Activated CD8-positive, alpha-beta T cell treated with anti-CD3 and anti-CD28 coated beads for 36 hours (primary cell): Measurements from ENCODE around the gene SHISA8. TPM values are rescaled to one million over a fixed set of nuclear protein-coding genes. Genes with fewer than 3 reads are reported as not detected.

Source experiments
- ATAC-seq: fragments of 200-7000 bp; cut with Tn5 transposase; one replicate; pipeline ENCODE4 v1.10.0; 2021; ENCODE audit warnings: mild to moderate bottlenecking, moderate library complexity
- CTCF ChIA-PET: fragments of 350-600 bp; sonication (Branson Sonifier 250); formaldehyde crosslinking; loops from one replicate; lab custom pipeline; 2021; ENCODE audit warnings: antibody characterized with exemption; lab: Charles Lee
- POLR2A ChIA-PET: fragments of 350-600 bp; sonication (Branson Sonifier 250); formaldehyde crosslinking; loops from one replicate; lab custom pipeline; 2021; ENCODE audit warnings: antibody characterized with exemption; lab: Charles Lee
- DNase-seq: peaks from one replicate; pipeline ENCODE4 v3.0.0-alpha.2; 2020
- H3K27ac Mint-ChIP-seq: one replicate; pipeline ENCODE4 v1.8.0; 2021; ENCODE audit warnings: mild to moderate bottlenecking, mixed read lengths
- H3K27me3 Mint-ChIP-seq: one replicate; pipeline ENCODE4 v1.8.0; 2021; ENCODE audit warnings: mixed read lengths
- H3K36me3 Mint-ChIP-seq: one replicate; pipeline ENCODE4 v1.8.0; 2021; ENCODE audit warnings: low read depth, mixed read lengths
- H3K4me1 Mint-ChIP-seq: one replicate; pipeline ENCODE4 v1.8.0; 2021; ENCODE audit warnings: low read depth, mixed read lengths
- H3K4me3 Mint-ChIP-seq: one replicate; pipeline ENCODE4 v1.8.0; 2021; ENCODE audit warnings: mild to moderate bottlenecking, moderate library complexity, mixed read lengths
- H3K9me3 Mint-ChIP-seq: one replicate; pipeline ENCODE4 v1.8.0; 2021; ENCODE audit warnings: mixed read lengths
- CTCF ChIP-seq: fragments of 200-600 bp; IDR thresholded peaks from one replicate; pipeline ENCODE4 v1.8.0; 2022; ENCODE audit warnings: antibody characterized with exemption, mild to moderate bottlenecking
- intact Hi-C: fragments of 100-400 bp; cut with micrococcal nuclease; formaldehyde crosslinking; loops from one replicate; pipeline ENCODE4 v1.10.0; 2022
- total RNA-seq, 2 experiments: library from RNA; stranded (reverse); gene quantifications; one replicate each; pipeline ENCODE4 v1.2.3, GENCODE V29; 2021

SHISA8 gene
- total RNA-seq, 2 experiments from 2014 or later, result 2.3 to 2.7 TPM

- CTCF ChIA-PET, result interaction anchor here (0.9 to 1.5 kb wide), 4 partner anchors 8 to 211 kb away, joined by 3 to 6 read pairs (median 4); no protein-coding TSS in a partner anchor
- H3K27ac Mint-ChIP-seq, result no peak overlapping the region
These were observed 6.2 kb downstream of the SHISA8 start for GRCh38 chr22:41908411-41909309.

GRCh38 chr22:41907436-41908401 is 7.2 kb downstream of the SHISA8 start:
- POLR2A ChIA-PET, result interaction anchor here (0.6 to 2.4 kb wide), 13 partner anchors 10 to 525 kb away, joined by 3 to 12 read pairs (median 3); partner anchors contain the start of gene NFAM1
- intact Hi-C loops, result no loop called here

More at GRCh38 chr22:41908411-41909309, 6.2 kb downstream of the SHISA8 start:
- peaks cover 4% of the 10 kb centered on the region for H3K36me3 Mint-ChIP-seq
- peaks cover 29% of the 10 kb centered on the region for H3K27me3 Mint-ChIP-seq
- no peak for TF ChIP-seq CTCF
- no peak overlapping the region for H3K4me3 Mint-ChIP-seq
- intact Hi-C loops, result no loop called here
- ATAC-seq, result peak; percentile 5
- no peaks in the 10 kb centered on the region for H3K9me3 Mint-ChIP-seq
- DNase-seq, result no peak
- peaks cover 33% of the 10 kb centered on the region for H3K4me1 Mint-ChIP-seq
- POLR2A ChIA-PET, result interaction anchor here (0.6 to 2.4 kb wide), 10 partner anchors 10 to 517 kb away, joined by 3 to 12 read pairs (median 4); no protein-coding TSS in a partner anchor

GRCh38 chr22:41906822-41907221 is 8.1 kb downstream of the SHISA8 start:
- Mint-ChIP-seq H3K4me1 (peaks cover 26% of the 10 kb centered on the region), H3K36me3 (peaks cover 5% of the 10 kb centered on the region), H3K4me3 (no peak overlapping the region), H3K9me3 (no peaks in the 10 kb centered on the region), H3K27me3 (peaks cover 12% of the 10 kb centered on the region), H3K27ac (no peak overlapping the region)
- POLR2A ChIA-PET, result interaction anchor here (0.6 to 1.7 kb wide), 5 partner anchors 10 to 525 kb away, joined by 3 to 7 read pairs (median 3); partner anchors contain the start of gene NFAM1
- intact Hi-C loops, result no loop called here
- no peak for ATAC-seq
- no peak for TF ChIP-seq CTCF
- CTCF ChIA-PET, result interaction anchor here (0.8 to 1.1 kb wide), 2 partner anchors 19 to 34 kb away, joined by 3 read pairs; no protein-coding TSS in a partner anchor
- DNase-seq, result no peak

More at GRCh38 chr22:41907436-41908401, 7.2 kb downstream of the SHISA8 start:
- Mint-ChIP-seq H3K4me3 (no peak overlapping the region), H3K27ac (peak overlapping the region; percentile 15), H3K36me3 (peaks cover 4% of the 10 kb centered on the region), H3K4me1 (peaks cover 26% of the 10 kb centered on the region), H3K27me3 (peaks cover 21% of the 10 kb centered on the region), H3K9me3 (no peaks in the 10 kb centered on the region)
- CTCF ChIA-PET, result interaction anchor here (0.8 to 1.5 kb wide), 7 partner anchors 9 to 210 kb away, joined by 3 to 6 read pairs (median 3); no protein-coding TSS in a partner anchor
- no peak for TF ChIP-seq CTCF
- DNase-seq, result no peak
- no peak for ATAC-seq

GRCh38 chr22:41905411-41906202 is 9.3 kb downstream of the SHISA8 start:
- POLR2A ChIA-PET, result interaction anchor here (1.7 kb wide), 1 partner anchor 20 kb away, joined by 4 read pairs; no protein-coding TSS in a partner anchor
- DNase-seq (no peak), ATAC-seq (no peak)
- intact Hi-C loops, result no loop called here
- Mint-ChIP-seq H3K27me3 (peaks cover 5% of the 10 kb centered on the region), H3K4me1 (peaks cover 22% of the 10 kb centered on the region), H3K36me3 (peaks cover 7% of the 10 kb centered on the region), H3K27ac (no peak overlapping the region), H3K4me3 (no peak overlapping the region), H3K9me3 (no peaks in the 10 kb centered on the region)
- CTCF ChIA-PET, result interaction anchor here (1.2 kb wide), 2 partner anchors 16 to 20 kb away, joined by 3 read pairs; no protein-coding TSS in a partner anchor
- TF ChIP-seq CTCF, result no peak
